LNCaP clone FGC (cell line): ENCODE data around the gene HLA-F.

Experiments used
- DNase-seq: peaks from one replicate; pipeline ENCODE4 v3.0.0-alpha.2; 2011; ENCODE audit warnings: low read depth
- H3K4me3 ChIP-seq: 2 replicates; pipeline ENCODE4 v1.5.1; 2011; ENCODE audit warnings: mild to moderate bottlenecking, low read depth, low read length, control low read depth
- TF ChIP-seq, protein P1 (sequence below): IDR thresholded peaks from 2 replicates; pipeline ENCODE4 v1.5.1; 2012; ENCODE audit warnings: mild to moderate bottlenecking; ENCODE audit not compliant: control insufficient read depth, insufficient read depth; ENCODE audit errors: extremely low read depth

The HLA-F gene

DNA sequence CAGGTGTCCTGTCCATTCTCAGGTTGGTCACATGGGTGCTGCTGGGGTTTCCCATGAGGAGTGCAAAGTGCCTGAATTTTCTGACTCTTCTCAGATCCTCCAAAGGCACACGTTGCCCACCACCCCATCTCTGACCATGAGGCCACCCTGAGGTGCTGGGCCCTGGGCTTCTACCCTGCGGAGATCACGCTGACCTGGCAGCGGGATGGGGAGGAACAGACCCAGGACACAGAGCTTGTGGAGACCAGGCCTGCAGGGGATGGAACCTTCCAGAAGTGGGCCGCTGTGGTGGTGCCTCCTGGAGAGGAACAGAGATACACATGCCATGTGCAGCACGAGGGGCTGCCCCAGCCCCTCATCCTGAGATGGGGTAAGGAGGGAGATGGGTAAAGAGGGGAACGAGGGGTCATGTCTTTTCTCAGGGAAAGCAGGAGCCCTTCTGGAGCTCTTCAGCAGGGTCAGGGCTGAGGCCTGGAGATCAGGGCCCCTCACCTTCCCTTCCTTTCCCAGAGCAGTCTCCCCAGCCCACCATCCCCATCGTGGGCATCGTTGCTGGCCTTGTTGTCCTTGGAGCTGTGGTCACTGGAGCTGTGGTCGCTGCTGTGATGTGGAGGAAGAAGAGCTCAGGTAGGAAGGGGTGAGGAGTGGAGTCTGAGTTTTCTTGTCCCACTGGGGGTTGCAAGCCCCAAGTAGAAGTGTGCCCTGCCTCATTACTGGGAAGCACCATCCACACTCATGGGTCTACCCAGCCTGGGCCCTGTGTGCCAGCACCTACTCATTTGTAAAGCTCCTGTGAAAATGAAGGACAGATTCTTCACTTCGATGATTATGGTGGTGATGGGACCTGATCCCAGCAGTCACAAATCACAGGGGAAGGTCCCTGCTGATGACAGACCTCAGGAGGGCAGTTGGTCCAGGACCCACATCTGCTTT is 2.0 kb downstream of the HLA-F start:
- no peak overlapping the region for H3K4me3 ChIP-seq
- no peak for DNase-seq
- TF ChIP-seq, protein P1, sequence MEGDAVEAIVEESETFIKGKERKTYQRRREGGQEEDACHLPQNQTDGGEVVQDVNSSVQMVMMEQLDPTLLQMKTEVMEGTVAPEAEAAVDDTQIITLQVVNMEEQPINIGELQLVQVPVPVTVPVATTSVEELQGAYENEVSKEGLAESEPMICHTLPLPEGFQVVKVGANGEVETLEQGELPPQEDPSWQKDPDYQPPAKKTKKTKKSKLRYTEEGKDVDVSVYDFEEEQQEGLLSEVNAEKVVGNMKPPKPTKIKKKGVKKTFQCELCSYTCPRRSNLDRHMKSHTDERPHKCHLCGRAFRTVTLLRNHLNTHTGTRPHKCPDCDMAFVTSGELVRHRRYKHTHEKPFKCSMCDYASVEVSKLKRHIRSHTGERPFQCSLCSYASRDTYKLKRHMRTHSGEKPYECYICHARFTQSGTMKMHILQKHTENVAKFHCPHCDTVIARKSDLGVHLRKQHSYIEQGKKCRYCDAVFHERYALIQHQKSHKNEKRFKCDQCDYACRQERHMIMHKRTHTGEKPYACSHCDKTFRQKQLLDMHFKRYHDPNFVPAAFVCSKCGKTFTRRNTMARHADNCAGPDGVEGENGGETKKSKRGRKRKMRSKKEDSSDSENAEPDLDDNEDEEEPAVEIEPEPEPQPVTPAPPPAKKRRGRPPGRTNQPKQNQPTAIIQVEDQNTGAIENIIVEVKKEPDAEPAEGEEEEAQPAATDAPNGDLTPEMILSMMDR = no peak

DNA sequence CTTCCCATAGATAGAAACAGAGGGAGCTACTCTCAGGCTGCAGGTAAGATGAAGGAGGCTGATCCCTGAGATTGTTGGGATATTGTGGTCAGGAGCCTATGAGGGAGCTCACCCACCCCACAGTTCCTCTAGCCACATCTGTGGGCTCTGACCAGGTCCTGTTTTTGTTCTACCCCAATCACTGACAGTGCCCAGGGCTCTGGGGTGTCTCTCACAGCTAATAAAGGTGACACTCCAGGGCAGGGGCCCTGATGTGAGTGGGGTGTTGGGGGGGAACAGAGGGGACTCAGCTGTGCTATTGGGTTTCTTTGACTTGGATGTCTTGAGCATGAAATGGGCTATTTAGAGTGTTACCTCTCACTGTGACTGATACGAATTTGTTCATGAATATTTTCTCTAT is 2.8 kb downstream of the HLA-F start:
- TF ChIP-seq, protein P1 = no peak
- H3K4me3 ChIP-seq = no peak overlapping the region
- no peak for DNase-seq

DNA sequence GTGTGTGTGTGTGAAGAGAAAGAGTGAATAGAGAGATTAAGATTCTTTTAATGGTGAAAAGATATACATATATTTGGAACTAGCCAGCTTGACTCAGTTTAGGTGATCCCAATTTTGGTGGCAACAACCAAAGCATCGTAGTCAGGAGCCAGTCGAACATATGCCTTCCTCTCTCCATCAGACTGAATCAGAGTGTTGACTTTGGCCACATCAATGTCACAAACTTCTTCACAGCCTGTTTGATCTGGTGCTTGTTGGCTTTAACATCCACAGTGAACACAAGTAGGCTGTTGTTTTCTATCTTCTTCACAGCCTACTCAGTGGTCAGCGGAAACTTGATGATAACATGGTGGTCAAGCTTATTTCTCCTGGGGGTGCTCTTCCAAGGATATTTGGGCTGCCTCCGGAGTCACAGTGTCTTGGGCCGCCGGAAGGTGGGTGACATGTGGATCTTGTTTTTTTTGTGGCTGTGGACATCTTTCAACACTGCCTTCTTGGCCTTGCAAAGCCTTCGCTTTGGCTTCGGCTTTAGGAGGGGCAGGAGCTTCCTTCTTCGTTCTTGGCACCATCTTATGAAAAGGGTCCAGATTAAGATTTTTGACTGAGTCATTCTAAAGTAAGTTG is 3.4 kb downstream of the HLA-F start:
- H3K4me3 ChIP-seq = no peak overlapping the region
- TF ChIP-seq, protein P1 = no peak
- no peak for DNase-seq

DNA sequence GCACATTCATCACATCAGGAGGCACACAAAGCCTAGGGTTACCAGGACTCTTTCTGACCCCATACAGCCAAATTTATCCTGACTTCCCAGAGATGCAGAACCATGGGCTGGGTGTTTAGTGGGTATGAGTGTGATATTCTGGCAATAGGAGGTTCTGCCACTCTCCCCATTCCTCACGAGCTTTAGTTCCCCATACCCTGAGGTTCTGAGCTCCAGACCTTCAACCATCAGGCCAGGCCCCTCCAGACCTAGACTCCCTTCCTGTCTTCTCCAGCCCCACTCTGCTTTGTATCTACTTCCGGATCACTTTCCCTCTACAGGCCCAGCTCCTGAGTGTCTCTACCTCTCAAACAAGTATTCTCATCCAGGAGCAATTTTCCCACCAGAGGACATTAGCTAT is 4.4 kb downstream of the HLA-F start:
- TF ChIP-seq, protein P1 = no peak
- H3K4me3 ChIP-seq = no peak overlapping the region
- no peak for DNase-seq

DNA sequence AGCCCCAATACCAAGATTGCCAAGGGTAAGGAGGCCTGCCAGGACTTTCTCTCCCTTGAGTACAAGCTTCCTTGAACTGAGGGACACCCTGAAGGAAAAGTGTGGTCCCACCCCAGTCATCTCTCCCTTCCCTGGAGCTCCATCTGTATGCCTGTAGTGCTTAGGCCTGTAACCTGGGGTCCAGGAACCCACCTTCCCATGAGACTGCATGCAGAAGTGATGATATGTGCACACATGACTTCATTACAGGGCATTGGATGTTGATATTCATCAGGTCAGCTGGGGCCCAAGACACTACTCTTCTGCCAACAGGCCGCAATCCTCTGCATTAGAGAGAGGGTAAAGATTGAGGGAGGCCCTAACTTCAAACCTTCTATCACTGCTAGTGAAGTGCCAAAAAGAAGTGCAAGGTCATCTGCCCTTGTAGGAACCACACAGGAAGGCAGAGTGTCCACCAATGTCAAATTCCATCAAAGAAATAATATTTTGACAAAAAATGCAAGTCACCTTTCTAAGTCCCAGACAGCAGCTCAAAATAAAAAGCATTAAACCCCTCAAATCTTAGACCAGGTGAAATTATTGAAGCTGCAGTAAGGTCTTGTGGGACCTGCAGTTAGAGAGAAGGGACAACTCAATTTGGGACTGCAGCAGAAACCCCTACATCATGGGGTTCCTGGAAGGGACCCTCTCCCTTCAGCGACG is 5.1 kb downstream of the HLA-F start:
- H3K4me3 ChIP-seq = no peak overlapping the region
- DNase-seq = no peak
- TF ChIP-seq, protein P1 = no peak

DNA sequence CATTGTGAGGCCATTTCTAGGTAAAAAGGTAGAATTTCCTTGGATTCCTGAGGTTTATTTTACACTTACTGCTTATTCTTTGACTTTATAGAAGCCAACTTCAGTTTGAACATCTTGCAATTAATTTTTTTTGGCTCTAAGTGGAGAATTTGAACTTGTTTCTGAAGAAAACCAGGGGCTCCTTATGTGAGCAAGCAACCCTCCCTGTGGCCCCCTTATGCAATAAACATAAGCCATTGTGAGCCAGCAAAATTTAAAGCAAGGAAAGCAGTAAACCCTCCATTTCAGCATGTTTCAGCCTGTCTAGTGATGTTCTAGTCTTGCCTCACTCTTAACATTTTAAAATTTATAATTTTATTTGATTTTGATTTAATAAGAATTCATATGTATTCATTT is 5.6 kb downstream of the HLA-F start:
- TF ChIP-seq, protein P1 = no peak
- no peak overlapping the region for H3K4me3 ChIP-seq
- no peak for DNase-seq
